Measurements from ENCODE around the gene EMILIN3.

DNA sequence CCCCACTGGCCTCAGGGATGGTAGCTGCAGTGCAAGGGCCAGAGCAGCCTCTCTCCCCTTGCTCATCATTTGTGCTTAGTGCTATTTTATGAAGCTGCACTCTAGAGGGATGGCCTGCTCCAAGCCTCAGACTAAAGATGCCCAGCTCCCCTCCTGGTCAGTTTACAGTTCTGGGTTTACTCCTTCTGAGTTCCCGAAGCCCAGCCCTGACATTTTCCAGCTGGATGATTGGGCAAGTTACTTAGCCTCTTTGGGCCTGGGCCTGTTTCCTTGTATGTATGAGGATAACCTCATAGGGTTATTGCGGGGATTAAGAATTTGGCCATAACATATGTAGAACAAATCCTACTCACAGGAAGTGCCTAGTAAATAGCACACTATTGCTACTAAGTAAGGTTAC lies 31.8 kb upstream of the EMILIN3 start:
- TF ChIP-seq, protein P1, sequence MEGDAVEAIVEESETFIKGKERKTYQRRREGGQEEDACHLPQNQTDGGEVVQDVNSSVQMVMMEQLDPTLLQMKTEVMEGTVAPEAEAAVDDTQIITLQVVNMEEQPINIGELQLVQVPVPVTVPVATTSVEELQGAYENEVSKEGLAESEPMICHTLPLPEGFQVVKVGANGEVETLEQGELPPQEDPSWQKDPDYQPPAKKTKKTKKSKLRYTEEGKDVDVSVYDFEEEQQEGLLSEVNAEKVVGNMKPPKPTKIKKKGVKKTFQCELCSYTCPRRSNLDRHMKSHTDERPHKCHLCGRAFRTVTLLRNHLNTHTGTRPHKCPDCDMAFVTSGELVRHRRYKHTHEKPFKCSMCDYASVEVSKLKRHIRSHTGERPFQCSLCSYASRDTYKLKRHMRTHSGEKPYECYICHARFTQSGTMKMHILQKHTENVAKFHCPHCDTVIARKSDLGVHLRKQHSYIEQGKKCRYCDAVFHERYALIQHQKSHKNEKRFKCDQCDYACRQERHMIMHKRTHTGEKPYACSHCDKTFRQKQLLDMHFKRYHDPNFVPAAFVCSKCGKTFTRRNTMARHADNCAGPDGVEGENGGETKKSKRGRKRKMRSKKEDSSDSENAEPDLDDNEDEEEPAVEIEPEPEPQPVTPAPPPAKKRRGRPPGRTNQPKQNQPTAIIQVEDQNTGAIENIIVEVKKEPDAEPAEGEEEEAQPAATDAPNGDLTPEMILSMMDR (IDR thresholded peaks at IDR 0.05 in 2 of 3, conservative IDR thresholded peaks at IDR 0.05 in 1 of 3; ENCODE audit: borderline replicate concordance in 1 of 3, insufficient read depth in 1 of 3, low read depth in 2 of 3, low read length in 2 of 3) = no peak
- TF ChIP-seq, protein P2, sequence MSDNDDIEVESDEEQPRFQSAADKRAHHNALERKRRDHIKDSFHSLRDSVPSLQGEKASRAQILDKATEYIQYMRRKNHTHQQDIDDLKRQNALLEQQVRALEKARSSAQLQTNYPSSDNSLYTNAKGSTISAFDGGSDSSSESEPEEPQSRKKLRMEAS (IDR thresholded peaks at IDR 0.05) = no peak
- no peak for TF ChIP-seq POLR2AphosphoS5 (IDR thresholded peaks at IDR 0.05; ENCODE audit: low read depth, low read length)
- no peak for TF ChIP-seq ZFX (IDR thresholded peaks at IDR 0.05)
- TF ChIP-seq TCF7L2 (IDR thresholded peaks at IDR 0.05; ENCODE audit: borderline replicate concordance, extremely low read depth, insufficient read depth, insufficient read length) = no peak
- no peak for TF ChIP-seq EZH2 (IDR thresholded peaks at IDR 0.05)
- TF ChIP-seq, protein P3, sequence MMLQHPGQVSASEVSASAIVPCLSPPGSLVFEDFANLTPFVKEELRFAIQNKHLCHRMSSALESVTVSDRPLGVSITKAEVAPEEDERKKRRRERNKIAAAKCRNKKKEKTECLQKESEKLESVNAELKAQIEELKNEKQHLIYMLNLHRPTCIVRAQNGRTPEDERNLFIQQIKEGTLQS (IDR thresholded peaks at IDR 0.05) = no peak
